A549 (cell line): Measurements from ENCODE around the gene VARS2.

Experiments
- CHD2 ChIP-seq: fragments of 150-350 bp; IDR thresholded peaks from 2 replicates; pipeline ENCODE4 v1.6.1; 2014; ENCODE audit warnings: low read length; ENCODE audit not compliant: partially characterized antibody
- CTCF ChIP-seq: fragments of >200 bp; sonication (Bioruptor Twin); formaldehyde crosslinking; IDR thresholded peaks from 3 replicates; pipeline ENCODE4 v1.5.1; 2016
- EP300 ChIP-seq, 2 experiments: fragments of >200 bp; sonication (Bioruptor Twin); formaldehyde crosslinking; IDR thresholded peaks; 2 replicates in 1 of 2; 3 replicates in 1 of 2; pipeline ENCODE4 v1.6.1; 2016 to 2017
- FOSL2 ChIP-seq, 2 experiments: fragments of 450-650 bp in 1 of 2; fragments of >200 bp in 1 of 2; sonication (Bioruptor Twin) in 1 of 2; formaldehyde crosslinking; IDR thresholded peaks; 2 replicates each; pipeline versions ENCODE4 v1.5.0 to v1.6.1; 2016 to 2020; ENCODE audit warnings: mild to moderate bottlenecking in 1 of 2, moderate library complexity in 1 of 2
- MAZ ChIP-seq: fragments of 150-350 bp; IDR thresholded peaks from 2 replicates; pipeline ENCODE4 v1.6.1; 2014; ENCODE audit warnings: antibody characterized with exemption, low read depth, low read length, borderline replicate concordance
- PHF8 ChIP-seq: fragments of 200-600 bp; sonication (generic); IDR thresholded peaks from 2 replicates; pipeline ENCODE4 v1.6.1; 2016; ENCODE audit warnings: low read depth, mild to moderate bottlenecking, antibody characterized with exemption, moderate library complexity, borderline replicate concordance
- POLR2A ChIP-seq: IDR thresholded peaks from 2 replicates; pipeline ENCODE4 v1.6.1; 2012; ENCODE audit warnings: mild to moderate bottlenecking, low read length
- RFX5 ChIP-seq: fragments of 450-650 bp; IDR thresholded peaks from 2 replicates; pipeline ENCODE4 v1.7.1; 2014; ENCODE audit warnings: antibody characterized with exemption, mild to moderate bottlenecking, moderate library complexity
- SREBF2 ChIP-seq: fragments of 450-650 bp; IDR thresholded peaks from 2 replicates; pipeline ENCODE4 v1.6.1; 2014; ENCODE audit warnings: mild to moderate bottlenecking, moderate library complexity
- USF2 ChIP-seq: fragments of 450-650 bp; IDR thresholded peaks from 2 replicates; pipeline ENCODE4 v1.6.1; 2014; ENCODE audit warnings: antibody characterized with exemption

- no peak for TF ChIP-seq CTCF
- TF ChIP-seq USF2, result no peak
- no peak for TF ChIP-seq SREBF2
- no peak for TF ChIP-seq MAZ
- no peak for TF ChIP-seq POLR2A
- TF ChIP-seq RFX5, result no peak
- TF ChIP-seq PHF8, result no peak
- TF ChIP-seq EP300 (IDR thresholded peaks at IDR 0.05), result no peak
- no peak for TF ChIP-seq FOSL2 (IDR thresholded peaks at IDR 0.05)
- TF ChIP-seq FOSL2 (CRISPR knock-in tag; IDR thresholded peaks at IDR 0.05), result no peak
- no peak for TF ChIP-seq CHD2
Observed at GRCh38 chr6:30914854-30915590, 984 bp downstream of the VARS2 start.
